ENCODE results near the gene SCN10A. TPM values are rescaled to one million over a fixed set of nuclear protein-coding genes. Genes with fewer than 3 reads are reported as not detected.

The SCN10A gene
- total RNA-seq, 4 donors from 2014 or later = not detected

- Histone ChIP-seq H3K27ac (no peak overlapping the region), H3K27me3 (no peaks in the 10 kb centered on the region), H3K4me3 (no peak overlapping the region), H3K4me1 (no peaks in the 10 kb centered on the region), H3K36me3 (no peaks in the 10 kb centered on the region), H3K9me3 (no peaks in the 10 kb centered on the region)
- TF ChIP-seq POLR2A (IDR thresholded peaks at IDR 0.05) = no peak
- TF ChIP-seq CTCF (IDR thresholded peaks at IDR 0.05) = no peak
- no peak for DNase-seq
Observed at GRCh38 chr3:38689346-38689745, 126.7 kb downstream of the SCN10A start.

GRCh38 chr3:38687321-38687720 lies 128.7 kb downstream of the SCN10A start:
- Histone ChIP-seq H3K36me3 (no peaks in the 10 kb centered on the region), H3K27me3 (no peaks in the 10 kb centered on the region), H3K4me1 (no peaks in the 10 kb centered on the region), H3K4me3 (no peak overlapping the region), H3K27ac (no peak overlapping the region), H3K9me3 (no peaks in the 10 kb centered on the region)
- no peak for TF ChIP-seq CTCF (IDR thresholded peaks at IDR 0.05)
- TF ChIP-seq POLR2A (IDR thresholded peaks at IDR 0.05) = no peak
- DNase-seq = no peak

- no peak overlapping the region for H3K4me3 ChIP-seq
- no peaks in the 10 kb centered on the region for H3K27me3 ChIP-seq
- TF ChIP-seq CTCF (IDR thresholded peaks at IDR 0.05) (no peak), POLR2A (IDR thresholded peaks at IDR 0.05) (no peak)
- H3K36me3 ChIP-seq = no peaks in the 10 kb centered on the region
- no peak overlapping the region for H3K27ac ChIP-seq
- DNase-seq = no peak
- H3K9me3 ChIP-seq = no peaks in the 10 kb centered on the region
- H3K4me1 ChIP-seq = no peaks in the 10 kb centered on the region
Observed at GRCh38 chr3:38684546-38684945, 131.5 kb downstream of the SCN10A start.

- Histone ChIP-seq H3K36me3 (no peaks in the 10 kb centered on the region), H3K9me3 (no peaks in the 10 kb centered on the region), H3K4me3 (no peak overlapping the region), H3K4me1 (no peaks in the 10 kb centered on the region), H3K27ac (no peak overlapping the region), H3K27me3 (no peaks in the 10 kb centered on the region)
- TF ChIP-seq POLR2A (IDR thresholded peaks at IDR 0.05) = no peak
- TF ChIP-seq CTCF (IDR thresholded peaks at IDR 0.05) = no peak
- no peak for DNase-seq
Observed at GRCh38 chr3:38669668-38670067, 146.3 kb downstream of the SCN10A start.

- peaks cover 0 to 6% (median 0%) of the 10 kb centered on the region in 4 donors for H3K9me3 ChIP-seq
- TF ChIP-seq CTCF (IDR thresholded peaks at IDR 0.05) (peak in 3 of 6 experiments; percentile 37 to 47 (median 46)), POLR2A (IDR thresholded peaks at IDR 0.05) (no peak)
- H3K27ac ChIP-seq = no peak overlapping the region
- no peaks in the 10 kb centered on the region for H3K4me1 ChIP-seq
- H3K27me3 ChIP-seq = no peaks in the 10 kb centered on the region
- H3K4me3 ChIP-seq = no peak overlapping the region
- no peak for DNase-seq
- H3K36me3 ChIP-seq = no peaks in the 10 kb centered on the region
Observed at GRCh38 chr3:38662544-38662943, 153.5 kb downstream of the SCN10A start.

- no peak for DNase-seq
- Histone ChIP-seq H3K9me3 (peaks cover 0 to 6% (median 0%) of the 10 kb centered on the region in 4 donors), H3K4me3 (no peak overlapping the region), H3K27ac (no peak overlapping the region), H3K36me3 (no peaks in the 10 kb centered on the region), H3K4me1 (no peaks in the 10 kb centered on the region), H3K27me3 (no peaks in the 10 kb centered on the region)
- TF ChIP-seq POLR2A (IDR thresholded peaks at IDR 0.05) (no peak), CTCF (IDR thresholded peaks at IDR 0.05) (no peak)
Observed at GRCh38 chr3:38658841-38659240, 157.2 kb downstream of the SCN10A start.

Measured in Peyer's patch (tissue), 4 donors.